HEK293 (cell line): Measurements from ENCODE around the gene TDRD9.

Source experiments
- CTCF ChIA-PET: fragments of 350-600 bp; formaldehyde crosslinking; extraction: SDS; loops from one replicate; lab custom pipeline; 2021; ENCODE audit warnings: antibody characterized with exemption; lab: Yijun Ruan, JAX
- POLR2A ChIA-PET: fragments of 300-600 bp; formaldehyde crosslinking; extraction: SDS; loops from one replicate; lab custom pipeline; 2020; ENCODE audit warnings: antibody characterized with exemption, inconsistent platforms; lab: Yijun Ruan, JAX
- H3K27ac ChIP-seq: fragments of 200-500 bp; sonication (Bioruptor generic); 2 replicates; pipeline ENCODE4 v1.5.1; 2014; ENCODE audit warnings: low read depth, low read length, control low read depth, inconsistent platforms; ENCODE audit errors: extremely low read depth
- H3K36me3 ChIP-seq, 2 experiments: fragments of 200-500 bp in 1 of 2; sonication (Bioruptor generic) in 1 of 2; 1 replicate in 1 of 2; 2 replicates in 1 of 2; pipeline ENCODE4 v1.5.1; 2014 to 2017; ENCODE audit warnings: inconsistent platforms in 2 of 2, low read length in 2 of 2; ENCODE audit not compliant: control insufficient read depth in 2 of 2, insufficient read depth in 1 of 2
- H3K4me1 ChIP-seq: fragments of 200-500 bp; sonication (Bioruptor generic); 2 replicates; pipeline ENCODE4 v1.5.1; 2014; ENCODE audit warnings: mild to moderate bottlenecking, low read length, inconsistent platforms; ENCODE audit not compliant: control insufficient read depth, insufficient read depth
- H3K4me3 ChIP-seq: 2 replicates; pipeline ENCODE4 v1.5.1; 2011; ENCODE audit warnings: low read depth, mild to moderate bottlenecking, control low read depth, low read length, moderate library complexity
- H3K9me3 ChIP-seq: fragments of 200-500 bp; sonication (Bioruptor generic); 2 replicates; pipeline ENCODE4 v1.5.1; 2014; ENCODE audit warnings: low read depth, low read length, inconsistent platforms; ENCODE audit not compliant: control insufficient read depth, insufficient read depth
- BCL11B ChIP-seq: fragments of 450-650 bp; formaldehyde crosslinking; IDR thresholded peaks from 2 replicates; pipeline ENCODE4 v1.5.1; 2016; ENCODE audit warnings: low read depth, missing biosample characterization, missing genetic modification characterization
- EGR2 ChIP-seq: fragments of 450-650 bp; formaldehyde crosslinking; IDR thresholded peaks from 2 replicates; pipeline ENCODE4 v1.5.1; 2016; ENCODE audit warnings: low read depth, missing biosample characterization, missing genetic modification characterization
- KLF10 ChIP-seq: fragments of 450-650 bp; IDR thresholded peaks from 2 replicates; pipeline ENCODE4 v1.5.1; 2018; ENCODE audit warnings: missing biosample characterization, mild to moderate bottlenecking, missing genetic modification characterization
- KLF9 ChIP-seq: fragments of 450-650 bp; formaldehyde crosslinking; IDR thresholded peaks from 2 replicates; pipeline ENCODE4 v1.5.1; 2016; ENCODE audit warnings: missing biosample characterization, missing genetic modification characterization, low read depth
- RBAK ChIP-seq: fragments of 450-650 bp; formaldehyde crosslinking; IDR thresholded peaks from 2 replicates; pipeline ENCODE4 v1.5.1; 2016; ENCODE audit warnings: missing biosample characterization, missing genetic modification characterization
- TRIM28 ChIP-seq: IDR thresholded peaks from 2 replicates; pipeline ENCODE4 v1.6.1; 2011; ENCODE audit warnings: low read length, control low read depth, borderline replicate concordance
- ZBTB1 ChIP-seq: fragments of 450-650 bp; formaldehyde crosslinking; IDR thresholded peaks from 2 replicates; pipeline ENCODE4 v1.5.1; 2016; ENCODE audit warnings: missing biosample characterization, missing genetic modification characterization
- ZBTB21 ChIP-seq: fragments of 450-650 bp; formaldehyde crosslinking; IDR thresholded peaks from 2 replicates; pipeline ENCODE4 v1.5.1; 2017; ENCODE audit warnings: missing biosample characterization, missing genetic modification characterization
- ZBTB7A ChIP-seq: fragments of 450-650 bp; formaldehyde crosslinking; IDR thresholded peaks from 2 replicates; pipeline ENCODE4 v1.5.1; 2016; ENCODE audit warnings: low read depth, missing biosample characterization, missing genetic modification characterization
- ZFP41 ChIP-seq: fragments of 450-650 bp; formaldehyde crosslinking; IDR thresholded peaks from 2 replicates; pipeline ENCODE4 v1.5.1; 2016; ENCODE audit warnings: missing biosample characterization, missing genetic modification characterization, borderline replicate concordance
- ZNF157 ChIP-seq: fragments of 450-650 bp; formaldehyde crosslinking; IDR thresholded peaks from 2 replicates; pipeline ENCODE4 v1.5.1; 2016; ENCODE audit warnings: missing biosample characterization, missing genetic modification characterization
- ZNF214 ChIP-seq: fragments of 450-650 bp; formaldehyde crosslinking; IDR thresholded peaks from 2 replicates; pipeline ENCODE4 v1.5.1; 2017; ENCODE audit warnings: missing biosample characterization, mild to moderate bottlenecking, missing genetic modification characterization, borderline replicate concordance
- ZNF501 ChIP-seq: fragments of 450-650 bp; formaldehyde crosslinking; IDR thresholded peaks from 2 replicates; pipeline ENCODE4 v1.5.1; 2016; ENCODE audit warnings: missing biosample characterization, missing genetic modification characterization
- TF ChIP-seq, protein P1 (sequence below): fragments of 450-650 bp; formaldehyde crosslinking; IDR thresholded peaks from 2 replicates; pipeline ENCODE4 v1.5.1; 2016; ENCODE audit warnings: missing biosample characterization, missing genetic modification characterization
- TF ChIP-seq, protein P2 (sequence below): fragments of 450-650 bp; formaldehyde crosslinking; IDR thresholded peaks from 2 replicates; pipeline ENCODE4 v1.5.1; 2016; ENCODE audit warnings: missing biosample characterization, missing genetic modification characterization
- TF ChIP-seq, protein P3 (sequence below): fragments of 450-650 bp; formaldehyde crosslinking; IDR thresholded peaks from 2 replicates; pipeline ENCODE4 v1.5.1; 2017; ENCODE audit warnings: missing biosample characterization, missing genetic modification characterization
- TF ChIP-seq, protein P4 (sequence below): fragments of 450-650 bp; formaldehyde crosslinking; IDR thresholded peaks from 2 replicates; pipeline ENCODE4 v1.5.1; 2016; ENCODE audit warnings: missing biosample characterization, missing genetic modification characterization

The TDRD9 gene

DNA sequence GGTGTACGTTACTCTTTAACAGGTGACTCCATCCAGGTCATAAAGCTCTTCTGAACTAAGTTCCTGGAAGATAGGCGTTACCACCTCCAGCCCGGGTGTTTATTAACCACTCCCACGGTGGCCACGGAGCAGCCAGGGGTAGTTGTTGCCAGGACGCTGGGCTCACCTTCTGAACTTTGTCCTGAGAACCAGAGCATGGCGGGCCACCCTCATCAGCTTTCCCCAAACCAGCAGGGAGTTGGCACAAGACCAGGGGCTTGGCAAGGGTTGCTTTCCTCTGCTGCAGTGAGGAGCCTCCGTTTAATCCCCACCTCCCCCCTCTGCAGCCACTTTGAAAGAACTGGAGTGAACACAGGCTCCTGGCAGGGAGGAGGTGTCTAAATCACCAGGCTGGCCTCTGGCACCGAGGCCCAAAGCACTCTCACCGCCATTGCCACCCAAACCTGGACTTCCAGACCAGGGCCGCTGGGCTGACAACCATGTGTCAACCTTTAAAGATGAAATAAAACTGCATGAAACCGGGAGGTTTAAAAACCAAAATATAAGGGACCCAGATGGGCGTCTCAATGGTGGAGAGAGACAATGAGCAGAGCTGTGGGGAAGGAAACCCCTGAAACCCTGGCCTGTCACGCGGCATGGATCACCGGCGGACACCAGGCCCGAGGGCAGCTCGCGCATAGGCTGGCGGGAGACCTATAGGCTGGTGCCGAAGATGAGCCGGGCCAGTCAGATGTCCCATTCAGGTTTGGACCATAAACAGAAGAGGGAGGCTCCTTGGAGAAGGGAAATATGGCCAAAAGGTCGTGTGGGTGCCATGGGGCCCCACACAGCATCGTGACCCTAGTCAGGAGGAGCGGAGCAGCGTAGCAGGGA is 30.9 kb upstream of the TDRD9 start:
- TF ChIP-seq, protein P1, sequence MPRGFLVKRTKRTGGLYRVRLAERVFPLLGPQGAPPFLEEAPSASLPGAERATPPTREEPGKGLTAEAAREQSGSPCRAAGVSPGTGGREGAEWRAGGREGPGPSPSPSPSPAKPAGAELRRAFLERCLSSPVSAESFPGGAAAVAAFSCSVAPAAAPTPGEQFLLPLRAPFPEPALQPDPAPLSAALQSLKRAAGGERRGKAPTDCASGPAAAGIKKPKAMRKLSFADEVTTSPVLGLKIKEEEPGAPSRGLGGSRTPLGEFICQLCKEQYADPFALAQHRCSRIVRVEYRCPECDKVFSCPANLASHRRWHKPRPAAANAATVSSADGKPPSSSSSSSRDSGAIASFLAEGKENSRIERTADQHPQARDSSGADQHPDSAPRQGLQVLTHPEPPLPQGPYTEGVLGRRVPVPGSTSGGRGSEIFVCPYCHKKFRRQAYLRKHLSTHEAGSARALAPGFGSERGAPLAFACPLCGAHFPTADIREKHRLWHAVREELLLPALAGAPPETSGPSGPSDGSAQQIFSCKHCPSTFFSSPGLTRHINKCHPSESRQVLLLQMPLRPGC (tag by site-specific recombination), result no peak
- TF ChIP-seq BCL11B (tag by site-specific recombination) (no peak), KLF10 (tag by site-specific recombination) (no peak)
- TF ChIP-seq, all 188 proteins: peak for 0
- ChIA-PET CTCF (no interaction called here), POLR2A (no interaction called here)
- Histone ChIP-seq H3K36me3 (no peaks in the 10 kb centered on the region), H3K27ac (no peak overlapping the region), H3K4me3 (no peak overlapping the region), H3K9me3 (no peaks in the 10 kb centered on the region), H3K4me1 (no peaks in the 10 kb centered on the region)

DNA sequence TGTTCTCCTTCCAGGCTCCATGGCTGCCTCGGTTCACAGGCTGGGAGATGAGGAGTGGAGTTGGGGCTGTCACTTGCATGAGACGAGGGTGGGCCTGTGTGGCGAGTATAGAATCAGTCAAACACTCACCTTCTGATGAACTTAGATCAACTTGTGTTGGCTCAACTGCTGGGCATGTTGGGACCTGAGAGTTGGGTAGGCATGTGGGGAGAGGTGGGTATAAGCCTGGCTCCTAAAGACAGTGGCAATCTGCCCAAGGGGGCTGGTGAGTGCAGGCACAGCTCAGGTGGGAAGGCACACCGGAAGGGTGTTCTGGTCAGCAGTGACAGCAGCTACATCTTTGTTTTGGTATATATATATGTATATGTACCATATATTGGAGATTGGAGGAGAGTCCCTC is 30.1 kb upstream of the TDRD9 start:
- ChIA-PET POLR2A (no interaction called here), CTCF (no interaction called here)
- no peaks in the 10 kb centered on the region for H3K9me3 ChIP-seq
- no peak overlapping the region for H3K4me3 ChIP-seq
- H3K27ac ChIP-seq, result no peak overlapping the region
- no peaks in the 10 kb centered on the region for H3K4me1 ChIP-seq
- no peaks in the 10 kb centered on the region for H3K36me3 ChIP-seq
- TF ChIP-seq ZFP41 (tag by site-specific recombination) (no peak), RBAK (no peak), ZBTB21 (no peak), ZBTB7A (tag by site-specific recombination) (no peak), ZNF214 (tag by site-specific recombination) (no peak), ZBTB1 (tag by site-specific recombination) (no peak), EGR2 (tag by site-specific recombination) (no peak), ZNF157 (tag by site-specific recombination) (no peak), ZNF501 (tag by site-specific recombination) (no peak), TRIM28 (no peak), KLF9 (tag by site-specific recombination) (no peak)
- TF ChIP-seq, protein P2, sequence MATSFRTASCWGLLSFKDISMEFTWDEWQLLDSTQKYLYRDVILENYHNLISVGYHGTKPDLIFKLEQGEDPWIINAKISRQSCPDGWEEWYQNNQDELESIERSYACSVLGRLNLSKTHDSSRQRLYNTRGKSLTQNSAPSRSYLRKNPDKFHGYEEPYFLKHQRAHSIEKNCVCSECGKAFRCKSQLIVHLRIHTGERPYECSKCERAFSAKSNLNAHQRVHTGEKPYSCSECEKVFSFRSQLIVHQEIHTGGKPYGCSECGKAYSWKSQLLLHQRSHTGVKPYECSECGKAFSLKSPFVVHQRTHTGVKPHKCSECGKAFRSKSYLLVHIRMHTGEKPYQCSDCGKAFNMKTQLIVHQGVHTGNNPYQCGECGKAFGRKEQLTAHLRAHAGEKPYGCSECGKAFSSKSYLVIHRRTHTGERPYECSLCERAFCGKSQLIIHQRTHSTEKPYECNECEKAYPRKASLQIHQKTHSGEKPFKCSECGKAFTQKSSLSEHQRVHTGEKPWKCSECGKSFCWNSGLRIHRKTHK (tag by site-specific recombination), result no peak
- TF ChIP-seq, protein P3, sequence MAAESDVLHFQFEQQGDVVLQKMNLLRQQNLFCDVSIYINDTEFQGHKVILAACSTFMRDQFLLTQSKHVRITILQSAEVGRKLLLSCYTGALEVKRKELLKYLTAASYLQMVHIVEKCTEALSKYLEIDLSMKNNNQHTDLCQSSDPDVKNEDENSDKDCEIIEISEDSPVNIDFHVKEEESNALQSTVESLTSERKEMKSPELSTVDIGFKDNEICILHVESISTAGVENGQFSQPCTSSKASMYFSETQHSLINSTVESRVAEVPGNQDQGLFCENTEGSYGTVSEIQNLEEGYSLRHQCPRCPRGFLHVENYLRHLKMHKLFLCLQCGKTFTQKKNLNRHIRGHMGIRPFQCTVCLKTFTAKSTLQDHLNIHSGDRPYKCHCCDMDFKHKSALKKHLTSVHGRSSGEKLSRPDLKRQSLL (tag by site-specific recombination), result no peak
- TF ChIP-seq, protein P4, sequence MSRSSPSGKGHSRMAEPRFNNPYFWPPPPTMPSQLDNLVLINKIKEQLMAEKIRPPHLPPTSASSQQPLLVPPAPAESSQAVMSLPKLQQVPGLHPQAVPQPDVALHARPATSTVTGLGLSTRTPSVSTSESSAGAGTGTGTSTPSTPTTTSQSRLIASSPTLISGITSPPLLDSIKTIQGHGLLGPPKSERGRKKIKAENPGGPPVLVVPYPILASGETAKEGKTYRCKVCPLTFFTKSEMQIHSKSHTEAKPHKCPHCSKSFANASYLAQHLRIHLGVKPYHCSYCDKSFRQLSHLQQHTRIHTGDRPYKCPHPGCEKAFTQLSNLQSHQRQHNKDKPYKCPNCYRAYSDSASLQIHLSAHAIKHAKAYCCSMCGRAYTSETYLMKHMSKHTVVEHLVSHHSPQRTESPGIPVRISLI (tag by site-specific recombination), result no peak
